Bronchial epithelial cell (primary cell): ENCODE results near the gene CCR2. TPM values are rescaled to one million over a fixed set of nuclear protein-coding genes. Genes with fewer than 3 reads are reported as not detected.
A peak's percentile ranks its signal among the peaks of the same experiment; 100 is the strongest.
"Not testable (repeated sequence)": the region's sequence is repeated elsewhere in the genome, so short reads cannot be mapped to it uniquely, and the experiment has no call there.

Source experiments
- DNase-seq: peaks from one replicate; pipeline ENCODE4 v3.0.0-alpha.2; 2010; ENCODE audit warnings: low read depth
- FAIRE-seq: peaks from 2 replicates; lab custom pipeline; 2011; peaks lifted over from hg19 to GRCh38; lab: Jason Lieb, UNC
- H3K27me3 ChIP-seq: 2 replicates; pipeline ENCODE4 v1.5.1; 2011; ENCODE audit warnings: low read length; ENCODE audit not compliant: control insufficient read depth, insufficient read depth
- H3K36me3 ChIP-seq: 2 replicates; pipeline ENCODE4 v1.5.1; 2011; ENCODE audit warnings: low read length; ENCODE audit not compliant: control insufficient read depth, insufficient read depth
- H3K4me3 ChIP-seq: 2 replicates; pipeline ENCODE4 v1.5.1; 2011; ENCODE audit warnings: mild to moderate bottlenecking, low read depth, low read length, control low read depth
- CTCF ChIP-seq: IDR thresholded peaks from 2 replicates; pipeline ENCODE4 v1.5.1; 2011; ENCODE audit warnings: mild to moderate bottlenecking, moderate library complexity, low read length, control low read depth, inconsistent platforms; ENCODE audit not compliant: insufficient read depth, severe bottlenecking
- total RNA-seq: library from RNA; depleted of rRNA; stranded (reverse); fragments of >200 nt; gene quantifications from 2 replicates; pipeline ENCODE4 v1.2.1, GENCODE V29; 2014

CCR2 gene
- total RNA-seq, 1 donor from 2014 or later, result not detected

GRCh38 chr3:46381625-46382024 is 27.7 kb downstream of the CCR2 start:
- no peak for FAIRE-seq

DNA sequence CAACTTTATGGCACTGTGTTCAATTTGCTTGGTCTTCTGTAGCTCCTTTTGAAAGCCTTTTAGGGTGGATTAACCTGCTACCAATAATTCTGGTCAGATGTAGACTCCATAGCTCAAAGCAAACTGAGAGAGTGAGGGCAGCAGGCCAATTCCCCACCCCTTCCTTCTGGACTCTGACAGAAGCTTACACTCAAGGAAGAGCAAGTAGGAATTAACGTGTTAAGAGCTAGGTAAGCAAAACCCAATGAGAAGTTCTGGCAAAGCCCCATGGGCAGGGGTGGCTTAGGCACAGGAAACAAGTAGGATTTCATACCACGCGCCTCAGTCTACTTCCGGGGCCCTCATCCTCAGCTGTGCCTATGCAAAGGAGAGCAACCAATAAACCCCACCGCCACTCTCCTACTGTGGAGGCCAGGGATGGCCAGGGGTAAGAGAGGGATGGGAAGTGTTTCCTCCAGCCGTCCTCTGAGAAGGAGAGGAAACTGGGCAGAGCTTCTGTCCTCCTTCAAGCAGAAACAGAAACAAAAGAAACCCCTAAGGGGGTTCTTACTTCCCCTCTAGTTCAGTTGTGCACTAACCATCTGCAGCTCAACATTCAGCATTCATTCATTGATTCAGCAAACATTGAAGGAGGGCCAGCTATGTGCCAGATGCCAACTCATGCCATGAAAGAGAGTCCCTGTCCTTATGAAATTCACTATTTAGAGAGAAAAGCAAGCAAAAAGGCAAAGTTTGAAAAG is 29.5 kb downstream of the CCR2 start:
- FAIRE-seq (no peak), DNase-seq (no peak)
- Histone ChIP-seq H3K4me3 (no peak overlapping the region), H3K36me3 (no peaks in the 10 kb centered on the region), H3K27me3 (no peaks in the 10 kb centered on the region)
- TF ChIP-seq CTCF, result no peak

More at GRCh38 chr3:46381625-46382024, 27.7 kb downstream of the CCR2 start:
- no peaks in the 10 kb centered on the region for H3K36me3 ChIP-seq
- no peak overlapping the region for H3K4me3 ChIP-seq
- peaks cover 2% of the 10 kb centered on the region for H3K27me3 ChIP-seq
- TF ChIP-seq CTCF, result no peak
- no peak for DNase-seq

GRCh38 chr3:46383951-46384330 is 30.0 kb downstream of the CCR2 start:
- Histone ChIP-seq H3K27me3 (no peaks in the 10 kb centered on the region), H3K36me3 (no peaks in the 10 kb centered on the region), H3K4me3 (no peak overlapping the region)
- FAIRE-seq (no peak), DNase-seq (no peak)
- no peak for TF ChIP-seq CTCF

DNA sequence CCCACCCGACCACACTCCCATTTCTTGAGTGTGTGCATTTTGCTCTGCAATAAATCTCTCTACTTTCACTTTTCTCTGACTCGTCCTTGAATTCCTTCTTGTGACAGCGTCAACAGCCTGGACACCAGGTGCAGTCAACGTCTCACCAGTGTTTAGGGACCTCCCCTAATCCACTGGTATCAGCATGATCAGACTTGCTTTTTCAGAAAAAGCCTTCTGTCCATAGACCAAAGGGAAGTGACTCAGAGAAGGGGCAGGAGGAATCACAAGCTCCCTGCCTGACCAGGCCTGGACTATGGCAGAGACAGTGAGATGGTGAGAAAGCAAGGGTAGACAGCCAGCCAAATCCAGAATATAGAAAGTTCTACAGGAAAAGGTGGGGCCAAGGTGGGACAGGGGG is 32.3 kb downstream of the CCR2 start:
- no peaks in the 10 kb centered on the region for H3K36me3 ChIP-seq
- peak; percentile 97 for FAIRE-seq
- H3K27me3 ChIP-seq, result no peaks in the 10 kb centered on the region
- DNase-seq, result peak; percentile 99
- no peak for TF ChIP-seq CTCF
- H3K4me3 ChIP-seq, result no peak overlapping the region

- not testable (repeated sequence) for H3K27me3 ChIP-seq, H3K4me3 ChIP-seq, FAIRE-seq, H3K36me3 ChIP-seq
- peak; percentile 46 for DNase-seq
Observed at GRCh38 chr3:46388847-46389246, 34.9 kb downstream of the CCR2 start.

DNA sequence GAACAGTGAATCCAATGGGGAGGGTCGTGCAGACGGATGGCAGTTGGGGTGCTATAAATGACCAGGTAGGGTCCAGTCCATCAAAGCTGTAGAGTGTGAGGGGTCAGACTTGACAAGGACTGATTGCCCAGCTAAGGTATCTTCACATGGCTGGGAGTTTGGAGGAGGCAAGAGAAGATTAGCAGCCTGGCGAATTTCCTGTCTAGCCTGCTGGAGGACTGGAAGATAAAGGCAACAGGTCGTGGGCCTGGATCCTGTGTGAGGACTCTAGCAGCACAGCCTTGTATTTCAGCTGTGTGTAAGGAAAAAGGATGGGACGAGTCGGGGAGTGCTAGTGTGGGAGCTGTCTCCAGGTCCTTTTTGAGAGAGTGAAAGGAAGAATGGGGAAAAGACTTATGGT is 35.4 kb downstream of the CCR2 start:
- DNase-seq, result no peak
- Histone ChIP-seq H3K36me3 (no peaks in the 10 kb centered on the region), H3K4me3 (no peak overlapping the region), H3K27me3 (no peaks in the 10 kb centered on the region)
- FAIRE-seq, result no peak
- TF ChIP-seq CTCF, result no peak

- not testable (repeated sequence) for H3K36me3 ChIP-seq, H3K27me3 ChIP-seq, FAIRE-seq, H3K4me3 ChIP-seq, DNase-seq
Observed at GRCh38 chr3:46391526-46391925, 37.6 kb downstream of the CCR2 start.
